C4-2B (cell line): ENCODE results near the gene UBA1.

Experiments used
- H3K27ac ChIP-seq: fragments of 450-650 bp; 2 replicates; pipeline ENCODE4 v1.5.1; 2017
- CTCF ChIP-seq: fragments of 450-650 bp; conservative IDR thresholded peaks from 2 replicates; pipeline ENCODE4 v1.5.1; 2017; ENCODE audit warnings: mild to moderate bottlenecking
- ZFX ChIP-seq: fragments of 450-650 bp; IDR thresholded peaks from 2 replicates; pipeline ENCODE4 v1.6.1; 2017

Gene UBA1

GRCh38 chrX:47193475-47194193 is at the start of gene UBA1:
TSS of gene UBA1 (plus strand) at chrX:47193829. CDS start at chrX:47198803, 4,974 bp downstream.
- H3K27ac ChIP-seq, result peak within 1 kb of the TSS; percentile 96
- TF ChIP-seq CTCF (peak; percentile 75), ZFX (no peak)

- no peak for TF ChIP-seq CTCF
- TF ChIP-seq ZFX, result no peak
- H3K27ac ChIP-seq, result peak overlapping the region; percentile 92
Measured at GRCh38 chrX:47143894-47144625, 49.6 kb upstream of the UBA1 start.

GRCh38 chrX:47144626-47145394 is 48.8 kb upstream of the UBA1 start, which contains the start of the genes NDUFB11 and RBM10:
TSS of gene NDUFB11 (minus strand) at chrX:47144702. CDS start at chrX:47144679, 23 bp downstream.
TSS of gene RBM10 (plus strand) at chrX:47145221. CDS start at chrX:47147482, 2,261 bp downstream.
- TF ChIP-seq CTCF, result peak; percentile 74
- TF ChIP-seq ZFX, result no peak

GRCh38 chrX:47145395-47146120 is 48.1 kb upstream of the UBA1 start:
- H3K27ac ChIP-seq, result peak overlapping the region; percentile 92
- no peak for TF ChIP-seq CTCF
- no peak for TF ChIP-seq ZFX

More at GRCh38 chrX:47144626-47145394, 48.8 kb upstream of the UBA1 start, which contains the start of the genes NDUFB11 and RBM10:
- peak within 1 kb of the TSS; percentile 92 for H3K27ac ChIP-seq

- peak overlapping the region; percentile 92 for H3K27ac ChIP-seq
- TF ChIP-seq CTCF (no peak), ZFX (no peak)
Measured at GRCh38 chrX:47146121-47146935, 47.3 kb upstream of the UBA1 start.
